T47D (cell line): ENCODE measurements around the gene CLSTN1.
A peak's percentile ranks its signal among the peaks of the same experiment; 100 is the strongest.

Source experiments
- DNase-seq, 2 experiments: peaks; one replicate each; pipeline versions ENCODE4 v3.0.0 to v3.0.0-alpha.2; 2011 to 2012; ENCODE audit warnings: low read depth in 1 of 2, low spot score in 1 of 2
- JUND ChIP-seq: IDR thresholded peaks from 2 replicates; pipeline ENCODE4 v1.6.1; 2012; ENCODE audit warnings: low read depth
- in situ Hi-C: cut with HindIII; loops from 2 replicates; pipeline ENCODE4 v1.10.0; 2016; ENCODE audit warnings: low sequenced_read_pairs, low pct_unique_long_range_greater_than_20kb

CLSTN1 gene

GRCh38 chr1:9846611-9847171, 22.9 kb upstream of the CLSTN1 start:
- in situ Hi-C loops, result no loop called here
- DNase-seq, result no peak
- TF ChIP-seq JUND, result no peak

- DNase-seq, result no peak
- no peak for TF ChIP-seq JUND
- in situ Hi-C loops, result no loop called here
Observed at GRCh38 chr1:9845914-9846313, 22.1 kb upstream of the CLSTN1 start.

GRCh38 chr1:9844756-9845155, 21.0 kb upstream of the CLSTN1 start:
- in situ Hi-C loops, result no loop called here
- DNase-seq, result no peak
- TF ChIP-seq JUND, result no peak

GRCh38 chr1:9844106-9844505, 20.3 kb upstream of the CLSTN1 start:
- TF ChIP-seq JUND, result no peak
- no peak for DNase-seq
- in situ Hi-C loops, result no loop called here

GRCh38 chr1:9843576-9843945, 19.8 kb upstream of the CLSTN1 start:
- in situ Hi-C loops, result no loop called here
- peak; percentile 69 to 91 for DNase-seq
- TF ChIP-seq JUND, result no peak

GRCh38 chr1:9842781-9843575, 19.2 kb upstream of the CLSTN1 start:
- no peak for TF ChIP-seq JUND
- peak in 1 of 2 experiments; percentile 52 for DNase-seq
- in situ Hi-C loops, result no loop called here

- in situ Hi-C loops, result no loop called here
- TF ChIP-seq JUND, result no peak
- no peak for DNase-seq
Observed at GRCh38 chr1:9842073-9842711, 18.4 kb upstream of the CLSTN1 start.

- in situ Hi-C loops, result no loop called here
- DNase-seq, result no peak
- no peak for TF ChIP-seq JUND
Observed at GRCh38 chr1:9841460-9841859, 17.7 kb upstream of the CLSTN1 start.

GRCh38 chr1:9840176-9840575, 16.4 kb upstream of the CLSTN1 start:
- no peak for TF ChIP-seq JUND
- DNase-seq, result peak in 1 of 2 experiments; percentile 22
- in situ Hi-C loops, result no loop called here

- in situ Hi-C loops, result no loop called here
- DNase-seq, result no peak
- no peak for TF ChIP-seq JUND
Observed at GRCh38 chr1:9838946-9839345, 15.2 kb upstream of the CLSTN1 start.

- DNase-seq, result no peak
- in situ Hi-C loops, result no loop called here
- TF ChIP-seq JUND, result no peak
Observed at GRCh38 chr1:9836632-9836960, 12.8 kb upstream of the CLSTN1 start.

GRCh38 chr1:9835758-9836631, 12.2 kb upstream of the CLSTN1 start:
- DNase-seq, result no peak
- in situ Hi-C loops, result no loop called here
- no peak for TF ChIP-seq JUND

GRCh38 chr1:9835404-9835757, 11.6 kb upstream of the CLSTN1 start:
- in situ Hi-C loops, result no loop called here
- TF ChIP-seq JUND, result no peak
- DNase-seq, result no peak
